Jurkat, Clone E6-1 (cell line): ENCODE results near the gene PLB1.

Source experiments
- DNase-seq: peaks from one replicate; pipeline ENCODE4 v3.0.0-alpha.2; 2011; ENCODE audit warnings: low read depth, low spot score
- H3K4me3 ChIP-seq: 2 replicates; pipeline ENCODE4 v1.5.1; 2011; ENCODE audit warnings: mild to moderate bottlenecking, low read length, control low read depth, moderate library complexity

The PLB1 gene

GRCh38 chr2:28692411-28692810, 196.6 kb downstream of the PLB1 start:
- H3K4me3 ChIP-seq = no peak overlapping the region
- DNase-seq = no peak

GRCh38 chr2:28693223-28693622, 197.4 kb downstream of the PLB1 start:
- DNase-seq = no peak
- no peak overlapping the region for H3K4me3 ChIP-seq
